Mesenchymal stem cell (in vitro differentiated cells and primary cell): ENCODE data around the gene HAUS5. TPM values are rescaled to one million over a fixed set of nuclear protein-coding genes. Genes with fewer than 3 reads are reported as not detected.
A peak's percentile ranks its signal among the peaks of the same experiment; 100 is the strongest.

ENCODE experiments used
- DNase-seq: peaks from one replicate; pipeline ENCODE4 v3.0.0-alpha.2; 2013
- H2AFZ ChIP-seq: one replicate; pipeline ENCODE4 v1.6.1; 2013; ENCODE audit warnings: low read depth, mild to moderate bottlenecking, control low read depth, inconsistent platforms, low read length, moderate library complexity
- H2AK5ac ChIP-seq: 2 replicates; pipeline ENCODE4 v1.6.1; 2013; ENCODE audit warnings: low read length, moderate library complexity, mild to moderate bottlenecking, inconsistent platforms; ENCODE audit not compliant: severe bottlenecking
- H2BK120ac ChIP-seq: one replicate; pipeline ENCODE4 v1.6.1; 2013; ENCODE audit warnings: low read depth, mild to moderate bottlenecking, inconsistent platforms, low read length, moderate library complexity
- H2BK12ac ChIP-seq, 2 experiments: one replicate each; pipeline ENCODE4 v1.6.1; 2013; ENCODE audit warnings: inconsistent platforms in 2 of 2, low read length in 2 of 2, mild to moderate bottlenecking in 2 of 2, moderate library complexity in 2 of 2, control low read depth in 1 of 2
- H2BK15ac ChIP-seq: one replicate; pipeline ENCODE4 v1.6.1; 2013; ENCODE audit warnings: mild to moderate bottlenecking, low read depth, inconsistent platforms; ENCODE audit not compliant: poor library complexity, severe bottlenecking
- H2BK5ac ChIP-seq: 2 replicates; pipeline ENCODE4 v1.6.1; 2013; ENCODE audit warnings: low read depth, mild to moderate bottlenecking, low read length, control low read depth, inconsistent platforms; ENCODE audit not compliant: poor library complexity, severe bottlenecking
- H3K14ac ChIP-seq, 2 experiments: one replicate each; pipeline ENCODE4 v1.6.1; 2013; ENCODE audit warnings: inconsistent platforms in 2 of 2, low read length in 2 of 2, control low read depth in 1 of 2, mild to moderate bottlenecking in 1 of 2, moderate library complexity in 1 of 2
- H3K18ac ChIP-seq, 2 experiments: one replicate each; pipeline ENCODE4 v1.6.1; 2013; ENCODE audit warnings: inconsistent platforms in 2 of 2, low read length in 2 of 2, control low read depth in 1 of 2, low read depth in 1 of 2, mild to moderate bottlenecking in 1 of 2
- H3K23ac ChIP-seq, 2 experiments: one replicate each; pipeline ENCODE4 v1.6.1; 2013; ENCODE audit warnings: inconsistent platforms in 2 of 2, low read length in 2 of 2, mild to moderate bottlenecking in 2 of 2, moderate library complexity in 2 of 2, control low read depth in 1 of 2
- H3K27ac ChIP-seq: 2 replicates; pipeline ENCODE4 v1.5.1; 2013; ENCODE audit warnings: mild to moderate bottlenecking, moderate library complexity, low read length, control low read depth, inconsistent platforms; ENCODE audit not compliant: poor library complexity, severe bottlenecking
- H3K27me3 ChIP-seq, 2 experiments: 2 replicates each; pipeline versions ENCODE4 v1.6.1 to v1.7.0; 2013; ENCODE audit warnings: low read length in 2 of 2, mild to moderate bottlenecking in 2 of 2, moderate library complexity in 2 of 2, control low read depth in 1 of 2, inconsistent platforms in 1 of 2; ENCODE audit not compliant: control insufficient read depth in 1 of 2, insufficient read depth in 1 of 2
- H3K36me3 ChIP-seq, 2 experiments: 2 replicates each; pipeline versions ENCODE4 v1.6.1 to v1.7.0; 2013; ENCODE audit warnings: low read length in 2 of 2, control low read depth in 1 of 2, inconsistent platforms in 1 of 2, low read depth in 1 of 2, mild to moderate bottlenecking in 1 of 2; ENCODE audit not compliant: insufficient read depth in 2 of 2, control insufficient read depth in 1 of 2
- H3K4ac ChIP-seq, 2 experiments: one replicate each; pipeline ENCODE4 v1.6.1; 2013; ENCODE audit warnings: inconsistent platforms in 2 of 2, low read length in 2 of 2, mild to moderate bottlenecking in 2 of 2, moderate library complexity in 2 of 2, control low read depth in 1 of 2, low read depth in 1 of 2
- H3K4me1 ChIP-seq: 2 replicates; pipeline ENCODE4 v1.6.1; 2013; ENCODE audit warnings: low read depth, low read length, control low read depth; ENCODE audit not compliant: control insufficient read depth, insufficient read depth
- H3K4me2 ChIP-seq: 2 replicates; pipeline ENCODE4 v1.6.1; 2013; ENCODE audit warnings: low read length, mild to moderate bottlenecking, inconsistent platforms; ENCODE audit not compliant: poor library complexity, severe bottlenecking
- H3K4me3 ChIP-seq, 2 experiments: 2 replicates each; pipeline versions ENCODE4 v1.5.1 to v1.7.0; 2013; ENCODE audit warnings: low read length in 2 of 2, mild to moderate bottlenecking in 2 of 2, control low read depth in 1 of 2, low read depth in 1 of 2; ENCODE audit not compliant: insufficient read depth in 1 of 2
- H3K79me1 ChIP-seq: replicated peaks from 2 replicates; pipeline ENCODE4 v1.6.1; 2013; ENCODE audit warnings: mild to moderate bottlenecking, control low read depth, low read length, inconsistent platforms; ENCODE audit not compliant: poor library complexity, severe bottlenecking
- H3K9ac ChIP-seq: 2 replicates; pipeline ENCODE4 v1.7.0; 2013; ENCODE audit warnings: mild to moderate bottlenecking, low read length, moderate library complexity
- H3K9me3 ChIP-seq: 2 replicates; pipeline ENCODE4 v1.7.0; 2013; ENCODE audit warnings: mild to moderate bottlenecking, low read length; ENCODE audit not compliant: control insufficient read depth
- H4K8ac ChIP-seq: one replicate; pipeline ENCODE4 v1.6.1; 2013; ENCODE audit warnings: inconsistent platforms, mild to moderate bottlenecking, low read length, moderate library complexity
- H4K91ac ChIP-seq: one replicate; pipeline ENCODE4 v1.6.1; 2013; ENCODE audit warnings: mild to moderate bottlenecking, low read length, inconsistent platforms
- WGBS: methylation state at CpG from one replicate; pipeline ENCODE4 v1.1.7; 2013; ENCODE audit warnings: mixed read lengths; 5-methylcytosine and 5-hydroxymethylcytosine counted together
- polyA plus RNA-seq, 2 experiments: library from polyadenylated mRNA; stranded (reverse); fragments of 200-250 nt; gene quantifications; one replicate each; pipeline ENCODE4 v1.2.3, GENCODE V29; 2013

The HAUS5 gene
- 2.4 TPM for polyA plus RNA-seq (2013, experiment 1 of 2)
- polyA plus RNA-seq (2013, experiment 2 of 2) = 2.5 TPM

GRCh38 chr19:35612559-35613321, at the start of gene HAUS5:
TSS of gene HAUS5 (plus strand) at chr19:35612735. CDS start at chr19:35612795, 60 bp downstream.
- Histone ChIP-seq H2BK5ac (no peak within 1 kb of the TSS), H2BK120ac (no peak within 1 kb of the TSS), H3K79me1 (peaks cover 6% of the 10 kb centered on the region), H3K4ac (no peak within 1 kb of the TSS), H3K4me1 (peaks cover 11% of the 10 kb centered on the region), H3K23ac (peak within 1 kb of the TSS in 1 of 2 experiments; percentile 64), H4K8ac (peak within 1 kb of the TSS; percentile 89), H3K18ac (peak within 1 kb of the TSS; percentile 54 to 76), H3K4me2 (peak within 1 kb of the TSS; percentile 96), H3K9me3 (peaks cover 9% of the 10 kb centered on the region), H2AK5ac (no peak within 1 kb of the TSS), H3K27me3 (peaks cover 3 to 5% of the 10 kb centered on the region in 2 experiments), H3K14ac (peak within 1 kb of the TSS in 1 of 2 experiments; percentile 35), H3K4me3 (peak within 1 kb of the TSS; percentile 73 to 98), H2BK12ac (no peak within 1 kb of the TSS), H3K27ac (no peak within 1 kb of the TSS), H2AFZ (peak within 1 kb of the TSS; percentile 92), H3K36me3 (peaks cover 7 to 15% of the 10 kb centered on the region in 2 experiments), H4K91ac (peak within 1 kb of the TSS; percentile 37), H3K9ac (peak within 1 kb of the TSS; percentile 95), H2BK15ac (no peak within 1 kb of the TSS)
- peak; percentile 90 for DNase-seq
- 2% methylated on average over 47 of the region's 47 CpGs for WGBS

- no peaks in the 10 kb centered on the region for H3K36me3 ChIP-seq
- peaks cover 24 to 76% of the 10 kb centered on the region in 2 experiments for H3K27me3 ChIP-seq
- no peak overlapping the region for H3K4ac ChIP-seq
- H2BK12ac ChIP-seq = no peak overlapping the region
- H2AFZ ChIP-seq = no peak overlapping the region
- no peak overlapping the region for H3K4me3 ChIP-seq
- no peak overlapping the region for H3K18ac ChIP-seq
- H3K9ac ChIP-seq = no peak overlapping the region
- H3K14ac ChIP-seq = no peak overlapping the region
- no peak overlapping the region for H4K91ac ChIP-seq
- H3K4me2 ChIP-seq = no peak overlapping the region
- DNase-seq = no peak
- no peak overlapping the region for H2BK15ac ChIP-seq
- H2BK120ac ChIP-seq = no peak overlapping the region
- no peak overlapping the region for H2AK5ac ChIP-seq
- no peaks in the 10 kb centered on the region for H3K79me1 ChIP-seq
- H3K4me1 ChIP-seq = peaks cover 8% of the 10 kb centered on the region
- H3K27ac ChIP-seq = no peak overlapping the region
- H3K23ac ChIP-seq = no peak overlapping the region
- WGBS = 55% methylated on average over 2 of the region's 2 CpGs
- no peaks in the 10 kb centered on the region for H3K9me3 ChIP-seq
- H4K8ac ChIP-seq = no peak overlapping the region
- no peak overlapping the region for H2BK5ac ChIP-seq
Observed at GRCh38 chr19:35562776-35563175, 49.8 kb upstream of the HAUS5 start.

GRCh38 chr19:35563207-35563829, 49.2 kb upstream of the HAUS5 start, which contains the start of gene ATP4A:
TSS of gene ATP4A (minus strand) at chr19:35563658. CDS start at chr19:35563629, 29 bp downstream.
- Histone ChIP-seq H3K36me3 (no peaks in the 10 kb centered on the region), H4K91ac (no peak within 1 kb of the TSS), H2BK12ac (no peak within 1 kb of the TSS), H3K4me2 (no peak within 1 kb of the TSS), H3K9me3 (no peaks in the 10 kb centered on the region), H3K23ac (no peak within 1 kb of the TSS), H3K4me3 (no peak within 1 kb of the TSS), H2BK120ac (no peak within 1 kb of the TSS), H2AK5ac (no peak within 1 kb of the TSS), H3K27ac (no peak within 1 kb of the TSS), H3K27me3 (peaks cover 23 to 71% of the 10 kb centered on the region in 2 experiments), H3K79me1 (no peaks in the 10 kb centered on the region), H3K4ac (no peak within 1 kb of the TSS), H3K14ac (peak within 1 kb of the TSS in 1 of 2 experiments; percentile 56), H2BK5ac (no peak within 1 kb of the TSS), H2AFZ (no peak within 1 kb of the TSS), H4K8ac (no peak within 1 kb of the TSS), H3K9ac (no peak within 1 kb of the TSS), H3K18ac (no peak within 1 kb of the TSS), H2BK15ac (no peak within 1 kb of the TSS), H3K4me1 (peaks cover 2% of the 10 kb centered on the region)
- DNase-seq = no peak
- 74% methylated on average over 12 of the region's 15 CpGs for WGBS
